Hepatocyte (in vitro differentiated cells): ENCODE results near the gene OGDH. TPM values are rescaled to one million over a fixed set of nuclear protein-coding genes. Genes with fewer than 3 reads are reported as not detected.

Experiments
- DNase-seq: peaks from one replicate; pipeline ENCODE4 v3.0.0-alpha.2; 2016; ENCODE audit warnings: low spot score
- H2AFZ ChIP-seq: fragments of 200-600 bp; sonication (generic); 2 replicates; pipeline ENCODE4 v1.6.0; 2016; ENCODE audit warnings: antibody characterized with exemption, mild to moderate bottlenecking
- H3K27ac ChIP-seq: fragments of 200-600 bp; sonication (generic); 2 replicates; pipeline ENCODE4 v1.5.1; 2016; ENCODE audit warnings: mild to moderate bottlenecking
- H3K27me3 ChIP-seq: fragments of 200-600 bp; sonication (generic); 2 replicates; pipeline ENCODE4 v1.6.1; 2016
- H3K36me3 ChIP-seq: fragments of 200-600 bp; sonication (generic); replicated peaks from 2 replicates; pipeline ENCODE4 v1.5.1; 2016; ENCODE audit warnings: low read depth; ENCODE audit not compliant: insufficient read depth
- H3K4me1 ChIP-seq: fragments of 200-600 bp; sonication (generic); 2 replicates; pipeline ENCODE4 v1.5.1; 2016; ENCODE audit warnings: mild to moderate bottlenecking, moderate library complexity; ENCODE audit not compliant: insufficient read depth
- H3K4me2 ChIP-seq: fragments of 200-600 bp; sonication (generic); 2 replicates; pipeline ENCODE4 v1.6.0; 2016
- H3K4me3 ChIP-seq: fragments of 200-600 bp; sonication (generic); 2 replicates; pipeline ENCODE4 v1.5.1; 2016; ENCODE audit warnings: mild to moderate bottlenecking
- H3K79me2 ChIP-seq: fragments of 200-600 bp; sonication (generic); 2 replicates; pipeline ENCODE4 v1.6.0; 2017; ENCODE audit warnings: mild to moderate bottlenecking
- H3K9me2 ChIP-seq: fragments of 200-600 bp; sonication (generic); replicated peaks from 2 replicates; pipeline ENCODE4 v1.6.0; 2017; ENCODE audit warnings: mild to moderate bottlenecking; ENCODE audit not compliant: insufficient read depth
- H3K9me3 ChIP-seq: fragments of 200-600 bp; sonication (generic); 2 replicates; pipeline ENCODE4 v1.5.1; 2016; ENCODE audit warnings: low read depth, mild to moderate bottlenecking
- H4K20me1 ChIP-seq: fragments of 200-600 bp; sonication (generic); 2 replicates; pipeline ENCODE4 v1.6.0; 2016; ENCODE audit warnings: mild to moderate bottlenecking; ENCODE audit not compliant: insufficient read depth, poor library complexity, severe bottlenecking
- CTCF ChIP-seq: fragments of 200-600 bp; sonication (generic); IDR thresholded peaks from 2 replicates; pipeline ENCODE4 v1.5.1; 2016; ENCODE audit warnings: antibody characterized with exemption, mild to moderate bottlenecking; ENCODE audit not compliant: poor library complexity
- EZH2 ChIP-seq: fragments of 200-600 bp; sonication (generic); IDR thresholded peaks from 2 replicates; pipeline ENCODE4 v1.6.1; 2016; ENCODE audit warnings: antibody characterized with exemption, mild to moderate bottlenecking, borderline replicate concordance
- EZH2phosphoT487 ChIP-seq: fragments of 200-600 bp; sonication (generic); IDR thresholded peaks from one replicate; pipeline ENCODE4 v1.6.1; 2018; ENCODE audit warnings: antibody characterized with exemption, mild to moderate bottlenecking, low read depth, moderate library complexity; ENCODE audit not compliant: unreplicated experiment, severe bottlenecking
- WGBS: methylation state at CpG from one replicate; pipeline ENCODE4 v1.1.6; 2016; ENCODE audit warnings: low lambda C conversion rate; ENCODE audit errors: missing lambda C conversion rate; 5-methylcytosine and 5-hydroxymethylcytosine counted together
- polyA plus RNA-seq: library from polyadenylated mRNA; unstranded; fragments of >200 nt; fragmentation: Nextera tagmentation; extraction: Ambion mirVana; gene quantifications from 2 replicates; pipeline ENCODE4 v1.2.1, GENCODE V29; 2016
- total RNA-seq: library from RNA; depleted of rRNA; stranded (reverse); fragments of >200 nt; gene quantifications from 2 replicates; pipeline ENCODE4 v1.2.3, GENCODE V29; 2014

The OGDH gene
- total and polyA plus RNA-seq, 2 experiments from 2014 or later: 40.8 to 65.3 TPM

GRCh38 chr7:44665531-44666213 is 59.2 kb downstream of the OGDH start:
- Histone ChIP-seq H3K36me3 (no peaks in the 10 kb centered on the region), H3K27ac (peak overlapping the region; percentile 3), H3K4me2 (no peak overlapping the region), H3K9me2 (no peaks in the 10 kb centered on the region), H3K4me1 (no peaks in the 10 kb centered on the region), H4K20me1 (no peaks in the 10 kb centered on the region), H3K9me3 (no peaks in the 10 kb centered on the region), H3K27me3 (no peaks in the 10 kb centered on the region), H3K79me2 (peaks cover 11% of the 10 kb centered on the region), H3K4me3 (no peak overlapping the region), H2AFZ (no peak overlapping the region)
- no peak for DNase-seq
- 67% methylated on average over 9 of the region's 9 CpGs for WGBS
- TF ChIP-seq EZH2 (no peak), EZH2phosphoT487 (no peak), CTCF (no peak)

- no peak overlapping the region for H3K27ac ChIP-seq
- H3K36me3 ChIP-seq: no peaks in the 10 kb centered on the region
- 92% methylated on average over 6 of the region's 6 CpGs for WGBS
These were observed 60.1 kb downstream of the OGDH start for GRCh38 chr7:44666566-44666965.

GRCh38 chr7:44667190-44667589 is 60.8 kb downstream of the OGDH start:
- H3K36me3 ChIP-seq: no peaks in the 10 kb centered on the region
- 98% methylated on average over 3 of the region's 3 CpGs for WGBS
- no peak for DNase-seq
- H4K20me1 ChIP-seq: no peaks in the 10 kb centered on the region
- no peak overlapping the region for H3K4me2 ChIP-seq
- no peak overlapping the region for H3K27ac ChIP-seq
- no peaks in the 10 kb centered on the region for H3K9me3 ChIP-seq
- H3K4me1 ChIP-seq: no peaks in the 10 kb centered on the region
- no peak for TF ChIP-seq EZH2phosphoT487
- no peaks in the 10 kb centered on the region for H3K9me2 ChIP-seq
- H3K4me3 ChIP-seq: no peak overlapping the region
- H3K79me2 ChIP-seq: peaks cover 8% of the 10 kb centered on the region
- H3K27me3 ChIP-seq: no peaks in the 10 kb centered on the region
- no peak overlapping the region for H2AFZ ChIP-seq

More at GRCh38 chr7:44666566-44666965, 60.1 kb downstream of the OGDH start:
- H3K4me1 ChIP-seq: no peaks in the 10 kb centered on the region
- no peaks in the 10 kb centered on the region for H3K9me2 ChIP-seq
- H3K9me3 ChIP-seq: no peaks in the 10 kb centered on the region
- peaks cover 11% of the 10 kb centered on the region for H3K79me2 ChIP-seq
- H3K4me2 ChIP-seq: no peak overlapping the region
- H2AFZ ChIP-seq: no peak overlapping the region
- no peaks in the 10 kb centered on the region for H4K20me1 ChIP-seq
- H3K27me3 ChIP-seq: no peaks in the 10 kb centered on the region
- no peak for TF ChIP-seq EZH2
- TF ChIP-seq CTCF: no peak
- TF ChIP-seq EZH2phosphoT487: no peak
- no peak overlapping the region for H3K4me3 ChIP-seq
- no peak for DNase-seq

GRCh38 chr7:44671069-44671468 is 64.6 kb downstream of the OGDH start:
- H3K9me3 ChIP-seq: no peaks in the 10 kb centered on the region
- H3K79me2 ChIP-seq: peaks cover 4% of the 10 kb centered on the region
- no peaks in the 10 kb centered on the region for H3K36me3 ChIP-seq
- H3K4me3 ChIP-seq: no peak overlapping the region
- H3K4me2 ChIP-seq: no peak overlapping the region
- no peak for TF ChIP-seq EZH2
- no peak for TF ChIP-seq EZH2phosphoT487
- no peak for TF ChIP-seq CTCF
- H3K27me3 ChIP-seq: no peaks in the 10 kb centered on the region
- no peaks in the 10 kb centered on the region for H3K4me1 ChIP-seq
- no peaks in the 10 kb centered on the region for H3K9me2 ChIP-seq
- 73% methylated on average over 1 of the region's 1 CpG for WGBS
- H4K20me1 ChIP-seq: no peaks in the 10 kb centered on the region
- H3K27ac ChIP-seq: no peak overlapping the region
- H2AFZ ChIP-seq: no peak overlapping the region
- no peak for DNase-seq
